RKO (cell line): Measurements from ENCODE around the gene MRPL23.

Source experiments
- DNase-seq: peaks from one replicate; pipeline ENCODE4 v3.0.0-alpha.2; 2016; ENCODE audit warnings: low spot score

The MRPL23 gene

DNA sequence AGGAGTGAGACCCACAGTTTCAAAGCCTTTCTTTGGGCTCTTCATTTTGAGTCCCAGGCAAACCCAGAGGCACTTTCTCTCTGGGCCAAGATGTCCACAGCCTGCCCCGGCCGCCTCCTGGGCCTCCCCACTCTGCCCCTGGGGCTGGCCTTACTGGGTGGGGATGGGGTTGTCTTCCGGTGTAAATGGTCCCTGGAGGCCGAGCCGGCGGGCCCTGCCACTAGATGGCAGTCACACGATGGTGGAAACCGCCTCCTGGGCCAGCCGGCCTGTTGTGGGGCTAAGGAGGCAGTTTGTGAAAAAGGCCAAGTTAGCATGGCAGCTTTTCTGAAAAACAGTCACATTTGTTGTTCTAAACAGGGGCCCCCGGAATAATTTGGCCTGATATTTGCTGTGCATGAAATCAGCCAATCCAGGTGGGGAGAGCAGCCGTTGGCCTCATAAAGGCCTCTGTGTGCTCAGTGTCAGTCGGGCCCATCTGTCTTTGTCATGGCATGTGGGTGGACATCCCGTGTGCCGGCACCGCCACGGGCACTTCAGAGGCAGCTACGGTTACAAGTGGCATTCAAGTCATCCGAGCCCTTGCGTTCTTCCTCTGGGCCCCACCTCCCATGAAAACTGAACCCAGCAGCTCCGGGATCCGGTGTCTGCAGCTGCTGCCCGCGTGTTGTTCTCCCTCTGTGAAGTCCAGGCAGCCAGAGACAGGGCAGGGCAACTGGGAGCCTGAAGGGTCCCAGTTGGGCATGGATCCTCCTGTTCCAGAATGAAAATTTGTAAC lies 6.5 kb downstream of the MRPL23 start:
- no peak for DNase-seq

GRCh38 chr11:1958367-1958766 lies 11.2 kb downstream of the MRPL23 start:
- DNase-seq = no peak

GRCh38 chr11:1959786-1960185 lies 12.7 kb downstream of the MRPL23 start:
- no peak for DNase-seq

GRCh38 chr11:1963864-1964263 lies 16.7 kb downstream of the MRPL23 start:
- no peak for DNase-seq

- no peak for DNase-seq
These were observed 17.2 kb downstream of the MRPL23 start for GRCh38 chr11:1964348-1964747.

DNA sequence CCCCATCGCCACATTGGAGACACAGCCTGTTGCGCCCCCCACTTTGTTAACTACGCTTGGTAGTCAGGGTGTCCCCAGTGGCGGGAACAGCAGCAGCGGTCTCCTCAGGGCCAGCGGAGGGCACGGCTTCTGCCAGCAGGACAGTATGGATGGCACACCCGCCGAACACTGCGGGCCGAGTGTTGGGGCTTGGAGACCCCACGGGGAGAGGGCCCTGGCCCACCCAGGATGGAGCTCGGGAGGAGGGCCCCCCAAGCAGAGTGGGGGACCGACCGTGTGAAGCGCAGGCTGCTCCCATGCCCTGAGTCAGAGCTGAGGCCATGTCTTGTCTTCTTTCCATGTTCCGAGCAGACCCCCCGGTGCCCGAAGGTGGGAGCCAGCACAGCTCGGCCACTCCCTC lies 17.8 kb downstream of the MRPL23 start:
- no peak for DNase-seq

GRCh38 chr11:1966531-1966930 lies 19.4 kb downstream of the MRPL23 start:
- DNase-seq = no peak

- no peak for DNase-seq
These were observed 20.6 kb downstream of the MRPL23 start for GRCh38 chr11:1967641-1968225.

DNA sequence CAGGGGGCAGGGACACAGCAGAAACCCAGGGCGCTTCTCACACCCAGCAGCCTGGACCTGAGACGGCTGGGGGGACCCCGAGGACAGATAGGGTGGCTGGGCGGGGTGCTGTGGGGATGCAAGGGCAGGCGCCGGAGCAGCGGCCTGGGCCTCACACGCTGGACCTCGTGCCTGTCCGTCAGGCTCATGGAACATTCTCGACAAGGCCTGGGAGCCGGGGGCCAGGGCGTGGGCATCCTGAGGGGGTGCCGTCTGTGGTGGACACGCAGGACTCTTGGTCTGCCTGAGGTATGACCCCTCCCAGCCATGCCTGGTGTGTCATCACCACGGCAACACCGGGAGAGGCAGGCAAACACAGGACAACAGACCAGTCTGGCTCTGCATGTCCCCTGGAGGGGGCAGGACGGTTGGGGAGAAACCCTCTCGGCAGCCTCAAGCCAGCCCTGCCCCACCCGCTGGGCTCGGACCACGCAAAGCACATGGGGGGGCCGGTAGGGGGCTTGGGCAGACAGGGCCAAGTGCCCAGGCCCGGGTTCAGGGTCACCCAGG lies 21.4 kb downstream of the MRPL23 start:
- DNase-seq = no peak

DNA sequence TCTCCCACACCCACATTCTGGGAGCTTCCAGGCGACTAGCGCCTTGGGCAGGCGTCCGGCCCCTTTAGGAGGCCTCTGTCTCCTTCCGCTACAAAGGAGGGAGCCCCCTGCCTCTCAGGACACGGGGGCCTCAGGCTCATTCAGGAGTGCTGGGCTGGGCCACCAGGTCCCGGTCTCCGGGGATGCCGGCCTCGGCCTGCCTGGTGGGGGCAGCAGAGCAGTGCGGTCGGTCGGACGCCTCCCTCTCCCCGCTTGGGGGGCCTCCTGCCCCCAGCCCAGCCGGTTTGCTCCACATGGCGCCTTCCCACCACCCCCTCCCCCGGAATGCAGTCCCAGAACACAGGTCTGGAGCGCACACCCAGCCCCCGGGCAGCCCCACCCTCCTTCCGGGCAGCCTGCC lies 21.9 kb downstream of the MRPL23 start:
- DNase-seq = no peak

GRCh38 chr11:1969776-1970175 lies 22.6 kb downstream of the MRPL23 start:
- DNase-seq = no peak

DNA sequence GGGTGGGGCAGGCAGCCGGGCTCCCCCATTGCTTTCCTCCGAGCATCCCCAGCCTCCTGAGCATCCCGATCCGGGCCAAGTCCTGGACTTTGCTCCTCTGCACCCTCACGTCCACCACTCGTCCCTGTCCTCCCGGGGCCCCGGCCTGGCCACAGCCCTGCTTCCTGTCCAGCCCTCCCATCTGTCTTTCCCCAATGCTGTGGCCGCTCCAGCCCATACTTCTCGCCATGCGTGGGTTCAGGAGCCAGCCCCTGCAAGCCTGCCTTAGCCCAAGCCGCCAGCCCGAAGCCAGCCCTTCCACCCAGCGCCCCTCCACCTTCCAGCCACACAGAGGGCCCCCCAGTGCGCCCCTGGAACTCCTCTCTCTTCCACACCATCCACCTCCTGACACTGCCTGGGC lies 23.8 kb downstream of the MRPL23 start:
- DNase-seq = no peak

DNA sequence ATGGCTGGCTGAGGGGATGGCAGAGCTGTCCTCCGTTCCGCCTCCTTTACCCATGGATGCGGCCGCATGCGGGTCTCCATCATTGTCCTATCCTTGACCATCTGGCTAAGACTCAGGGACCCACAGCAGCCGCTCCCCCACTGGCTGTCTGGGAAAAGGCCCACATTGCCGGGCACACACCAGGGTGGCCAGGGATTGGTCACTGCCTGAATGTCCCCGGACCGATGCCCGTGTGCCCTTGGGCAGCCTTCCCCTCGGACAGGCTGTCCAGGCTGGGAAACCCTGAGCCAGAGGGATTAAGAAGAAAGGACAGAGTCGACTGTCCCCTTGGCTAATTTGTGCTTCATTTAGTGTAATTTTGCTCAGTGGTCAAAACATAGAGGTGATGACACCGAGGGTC lies 28.1 kb downstream of the MRPL23 start:
- DNase-seq = no peak

DNA sequence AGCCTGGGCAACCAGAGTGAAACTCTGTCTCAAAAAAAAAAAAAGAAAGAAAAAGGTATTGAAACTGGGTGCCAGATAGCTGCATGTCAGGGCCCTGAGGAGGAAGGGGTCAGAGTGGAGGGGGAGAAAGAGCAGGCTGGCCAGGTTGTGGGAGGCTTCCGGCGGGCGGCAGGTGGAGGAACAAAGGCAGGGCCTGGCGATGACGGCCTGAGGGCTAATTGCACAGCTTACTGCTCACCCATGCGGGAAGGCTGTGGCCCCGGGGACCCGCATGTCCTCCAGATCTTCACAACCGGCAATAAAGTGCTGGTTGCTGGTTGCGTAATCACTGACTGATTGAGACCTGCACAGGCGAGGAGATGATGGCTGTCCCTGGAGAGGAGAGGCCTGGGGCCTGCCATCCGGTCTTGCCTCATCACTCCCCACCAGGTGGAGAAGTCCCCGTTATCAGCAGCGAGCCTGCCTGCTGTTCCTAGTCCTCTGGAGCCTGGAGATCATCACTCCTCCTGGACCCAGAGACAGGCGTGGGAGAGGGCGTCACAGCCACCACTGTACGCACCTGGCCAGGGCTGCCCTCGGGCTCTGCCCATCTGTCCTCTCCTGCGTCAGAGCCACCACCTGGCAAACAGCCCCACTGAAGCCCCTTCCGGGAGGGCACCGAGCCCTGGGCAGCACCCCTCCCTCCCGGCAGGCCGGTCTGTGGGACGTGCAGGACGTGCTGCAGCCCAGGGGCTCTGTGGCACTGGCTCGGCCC lies 31.8 kb downstream of the MRPL23 start:
- DNase-seq = no peak

- no peak for DNase-seq
These were observed 32.5 kb downstream of the MRPL23 start for GRCh38 chr11:1979607-1980006.

DNA sequence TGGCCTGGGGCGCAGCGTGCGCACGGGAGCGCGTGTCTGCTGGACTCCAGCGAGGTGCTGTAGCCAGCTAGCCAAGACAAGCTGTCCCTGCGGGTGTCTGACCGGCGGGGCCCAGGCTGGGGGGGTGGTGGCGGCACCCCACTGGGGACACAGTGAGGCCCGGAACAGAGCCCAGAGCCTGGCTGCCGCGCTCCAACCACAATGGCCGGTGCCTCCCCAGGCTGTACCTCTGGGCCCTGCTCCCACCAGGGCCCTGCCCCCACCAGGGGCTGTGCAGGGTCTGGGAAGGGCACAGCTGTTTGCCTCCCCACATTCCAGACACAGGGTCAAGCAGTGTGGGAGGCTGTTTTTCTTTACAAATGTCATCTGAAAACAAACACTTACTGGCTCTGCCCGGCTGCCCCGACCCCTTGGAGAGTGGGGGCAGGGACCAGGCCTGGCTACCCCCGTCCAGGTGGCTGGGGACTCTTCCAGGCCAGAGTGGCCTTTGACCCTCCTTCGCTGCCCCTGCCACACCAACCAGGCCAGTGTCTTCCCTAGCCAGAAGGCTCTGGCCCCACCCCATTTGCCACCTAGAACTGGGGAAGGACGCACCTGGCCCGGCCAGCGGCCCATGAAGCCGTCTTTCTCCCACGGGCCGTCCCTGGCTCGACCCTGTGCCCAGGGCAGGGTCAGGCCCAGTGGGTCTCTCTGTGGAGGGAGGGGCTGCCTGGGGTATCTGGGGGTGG lies 35.9 kb downstream of the MRPL23 start:
- no peak for DNase-seq

GRCh38 chr11:1983601-1983961 lies 36.4 kb downstream of the MRPL23 start:
- no peak for DNase-seq

- DNase-seq = no peak
These were observed 39.9 kb downstream of the MRPL23 start for GRCh38 chr11:1987024-1987423.

DNA sequence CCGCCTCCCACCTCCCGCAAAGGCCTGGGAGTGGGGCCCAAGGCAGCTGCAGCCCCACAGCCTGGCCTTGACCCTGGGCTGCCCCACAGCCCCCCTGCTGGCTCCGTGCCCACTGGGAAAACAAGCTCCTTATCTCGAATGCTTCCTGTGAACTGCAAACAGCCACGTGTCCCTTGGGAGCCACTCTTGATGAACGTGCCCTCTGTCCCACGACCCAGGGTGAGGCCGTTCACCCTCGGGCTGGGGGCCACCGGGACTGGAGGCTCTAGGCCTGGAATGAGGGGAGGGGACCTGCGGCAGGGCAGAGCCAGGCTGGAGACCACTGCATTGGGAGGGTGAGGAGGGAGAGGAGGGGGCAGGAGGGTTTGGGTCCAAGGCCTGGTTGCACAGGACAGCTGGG lies 41.0 kb downstream of the MRPL23 start:
- no peak for DNase-seq

DNA sequence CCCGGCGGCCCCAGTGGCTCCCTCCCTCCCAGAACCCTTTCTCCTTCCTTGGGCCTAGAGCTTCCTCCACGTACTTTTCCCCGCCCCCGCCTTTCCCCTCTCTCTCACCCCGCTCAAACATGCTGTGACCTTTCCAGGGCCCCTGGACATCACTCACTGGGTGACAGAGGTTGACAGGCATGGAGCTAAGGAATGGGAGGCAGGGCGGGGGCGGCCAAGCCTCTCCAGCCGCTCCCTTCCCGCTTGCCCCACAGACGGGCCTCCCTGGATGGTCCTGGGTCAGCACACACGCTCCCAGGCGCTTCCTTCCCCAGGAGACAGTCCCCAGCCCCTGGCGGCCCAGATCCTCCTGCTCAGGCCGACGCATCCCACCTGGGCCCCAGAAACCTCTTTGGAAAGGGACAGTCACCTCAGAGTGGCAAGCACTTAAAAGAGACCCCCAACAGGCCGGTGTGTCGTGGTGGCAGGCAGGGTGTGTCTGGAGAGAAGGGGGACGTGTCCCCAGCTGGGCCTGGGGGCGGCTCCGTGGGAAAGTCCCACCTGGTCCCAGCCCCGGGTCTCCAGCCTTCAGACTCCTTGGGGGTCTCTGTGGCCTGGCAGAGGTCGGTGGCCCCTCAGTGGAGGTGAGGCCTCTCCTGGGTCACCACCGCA lies 41.7 kb downstream of the MRPL23 start:
- no peak for DNase-seq

GRCh38 chr11:1989953-1990352 lies 42.8 kb downstream of the MRPL23 start:
- DNase-seq = no peak
